HPDE6-E6E7 (cell line): Measurements from ENCODE around the gene SLC39A12.
"Not testable (repeated sequence)": the region's sequence is repeated elsewhere in the genome, so short reads cannot be mapped to it uniquely, and the experiment has no call there.

ENCODE experiments used
- DNase-seq: peaks from one replicate; pipeline ENCODE4 v3.0.0; 2011; ENCODE audit warnings: missing footprints; ENCODE audit errors: extremely low spot score

Gene SLC39A12

DNA sequence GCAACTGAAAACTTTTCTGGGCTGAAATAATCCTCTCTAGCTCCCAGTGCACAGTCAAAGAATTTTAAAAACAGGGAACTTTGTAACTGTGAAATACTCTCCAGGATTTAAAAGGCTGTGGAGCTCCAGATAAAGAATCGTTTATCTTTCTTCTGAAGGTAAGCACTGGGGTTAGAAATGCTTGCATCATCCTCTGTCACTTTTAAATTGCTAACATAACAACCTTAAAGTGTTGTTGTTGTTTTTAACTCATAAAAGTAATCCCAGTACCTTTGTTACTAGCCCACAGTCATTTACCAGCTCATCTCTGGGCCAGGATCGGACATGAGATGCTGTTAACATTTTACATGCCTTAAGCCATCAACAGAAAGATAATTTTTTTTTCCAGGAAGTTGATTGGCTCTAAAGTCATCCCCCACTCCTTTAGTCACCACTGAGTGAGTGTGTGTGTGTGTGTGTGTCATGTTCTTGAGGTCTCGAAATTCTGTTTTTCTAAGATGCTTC, at the start of gene SLC39A12:
Gene SLC39A12 (plus strand): TSS at position 51 of the 504 bp plus-strand sequence. CDS start 1,359 bp downstream, outside the sequence.
- no peak for DNase-seq

DNA sequence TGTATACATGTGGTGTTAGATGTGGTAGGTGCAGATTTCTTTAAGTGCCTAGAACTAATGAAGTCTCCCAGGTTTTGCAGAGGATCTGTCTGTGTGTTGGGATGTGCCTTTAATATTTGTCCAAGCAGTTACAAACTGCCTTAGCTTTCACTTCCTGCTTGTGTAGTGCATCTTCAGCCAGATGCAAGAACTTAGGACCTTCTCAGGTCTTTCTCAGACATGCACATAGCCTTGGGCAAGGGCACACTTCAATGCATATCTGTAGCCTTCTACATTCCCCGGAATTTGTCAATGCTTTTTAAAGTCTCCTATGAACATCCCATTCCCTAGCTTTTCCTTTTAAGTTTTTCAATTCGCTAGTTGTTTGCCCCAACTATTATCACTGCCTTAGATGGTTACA, 47.2 kb upstream of the SLC39A12 start:
- no peak for DNase-seq

DNA sequence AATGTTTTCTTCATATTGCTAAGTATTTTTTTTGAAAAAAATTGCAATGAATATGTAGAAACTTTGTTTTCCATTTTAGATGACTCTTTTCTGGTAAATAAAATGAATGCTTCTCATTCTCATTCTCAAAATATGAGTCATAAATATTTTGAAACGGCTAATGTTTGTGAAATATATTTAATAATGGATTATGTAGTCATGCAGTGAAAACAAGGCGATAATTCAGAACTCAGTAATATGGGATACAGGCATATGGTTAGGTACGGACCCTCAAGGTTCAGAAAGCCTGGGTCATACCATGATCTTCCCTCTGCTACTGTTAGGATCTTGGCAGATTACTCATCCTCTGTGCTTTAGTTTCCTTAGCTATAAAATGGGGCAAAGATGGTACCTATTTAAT, 46.2 kb upstream of the SLC39A12 start:
- DNase-seq: no peak

DNA sequence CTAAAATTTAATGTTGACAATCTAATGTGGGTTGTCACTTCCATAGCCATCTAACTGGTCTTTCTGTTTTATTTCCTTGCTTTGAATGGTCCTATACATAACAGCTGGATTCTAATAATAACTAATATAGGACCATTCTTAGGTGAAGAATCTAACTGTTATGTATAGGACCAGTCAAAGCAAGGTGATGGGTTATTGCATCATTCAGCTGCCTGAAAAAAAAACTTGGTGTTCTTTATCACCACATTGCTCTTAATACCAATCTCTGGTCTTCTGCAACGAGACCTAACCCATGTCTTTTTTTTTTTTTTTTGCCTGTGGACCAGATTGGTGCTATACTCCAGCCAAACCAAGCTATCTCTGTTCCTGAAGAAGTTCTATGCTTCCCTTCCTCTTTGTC, 45.7 kb upstream of the SLC39A12 start:
- DNase-seq: no peak

DNA sequence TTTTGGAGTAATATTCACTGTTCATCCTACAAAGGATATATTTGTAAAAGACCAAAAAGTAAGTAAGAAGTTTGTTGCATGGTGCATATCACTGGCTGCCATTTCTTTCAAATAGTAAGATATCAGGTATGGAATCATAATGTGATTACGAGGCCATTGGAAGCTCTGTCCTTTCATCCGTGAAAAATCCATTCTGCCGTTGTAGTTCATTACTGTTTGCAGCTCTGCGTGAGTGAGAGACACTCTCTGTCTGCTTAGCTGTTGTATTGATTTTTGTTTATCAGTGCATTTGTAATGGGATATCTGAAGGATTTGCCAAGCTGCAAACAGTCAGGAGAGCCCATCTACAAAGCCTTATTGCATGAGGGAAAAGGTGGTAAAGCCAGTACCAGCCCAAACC, 44.1 kb upstream of the SLC39A12 start:
- DNase-seq: no peak

DNA sequence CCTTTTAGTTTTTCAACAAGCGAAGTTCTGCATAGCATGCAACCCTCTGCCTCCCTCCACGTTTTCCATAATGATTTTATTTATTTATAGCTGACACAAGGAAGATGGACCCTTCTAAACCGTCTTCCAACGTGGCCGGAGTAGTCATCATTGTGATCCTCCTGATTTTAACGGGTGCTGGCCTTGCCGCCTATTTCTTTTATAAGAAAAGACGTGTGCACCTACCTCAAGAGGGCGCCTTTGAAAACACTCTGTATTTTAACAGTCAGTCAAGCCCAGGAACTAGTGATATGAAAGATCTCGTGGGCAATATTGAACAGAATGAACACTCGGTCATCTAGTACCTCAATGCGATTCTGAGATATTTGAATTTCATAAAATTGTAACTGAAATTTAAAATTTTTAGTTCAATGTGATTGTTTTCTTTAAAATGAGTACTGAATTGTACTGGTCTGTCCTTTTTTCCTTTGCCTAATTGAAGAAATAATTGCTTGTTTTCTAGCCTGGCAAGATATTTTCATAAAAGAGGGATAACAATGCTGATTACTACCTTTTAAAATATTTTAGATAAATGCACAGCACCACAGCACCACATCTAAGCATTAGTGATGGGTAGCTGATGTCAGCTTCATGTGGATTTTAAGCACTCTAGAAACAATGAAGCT, 41.5 kb upstream of the SLC39A12 start:
- peak; percentile 2 for DNase-seq

DNA sequence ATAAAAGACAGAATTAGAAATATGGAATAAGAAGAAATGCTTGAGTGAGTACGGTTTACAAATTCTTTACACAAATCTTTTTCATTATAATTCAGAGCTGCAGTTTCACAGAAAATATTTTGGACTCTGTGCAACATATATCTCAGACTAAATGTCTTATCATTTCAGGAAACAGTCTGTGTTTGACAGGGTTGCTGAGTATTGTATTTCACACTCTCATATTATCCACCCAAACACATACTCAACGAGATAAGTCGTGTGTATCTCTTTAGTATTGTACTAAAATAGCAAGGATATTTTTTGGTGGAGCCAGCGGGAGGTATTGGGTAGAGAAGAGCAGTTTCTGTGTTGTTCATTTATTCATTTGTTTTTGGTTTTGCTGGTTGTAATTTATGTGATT, 39.0 kb upstream of the SLC39A12 start:
- DNase-seq: no peak

DNA sequence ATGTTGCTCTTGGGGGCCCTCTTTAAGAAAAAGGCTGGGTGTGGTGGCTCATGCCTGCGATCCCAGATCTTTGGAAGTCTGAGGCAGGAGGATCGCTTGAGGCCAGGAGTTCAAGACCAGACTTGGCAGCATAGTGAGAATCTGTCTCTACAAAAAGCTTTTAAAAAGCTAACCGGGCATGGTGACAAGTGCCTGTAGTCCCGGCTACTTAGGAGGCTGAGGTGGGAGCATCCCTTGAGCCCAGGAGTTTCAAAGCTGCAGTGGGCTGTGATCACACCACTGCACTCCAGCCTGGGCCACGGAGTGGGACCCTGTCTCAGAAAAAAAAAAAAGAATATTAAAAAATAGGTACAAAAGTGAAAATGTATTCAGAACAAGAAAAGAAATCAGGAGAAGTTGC, 38.1 kb upstream of the SLC39A12 start:
- DNase-seq: no peak

DNA sequence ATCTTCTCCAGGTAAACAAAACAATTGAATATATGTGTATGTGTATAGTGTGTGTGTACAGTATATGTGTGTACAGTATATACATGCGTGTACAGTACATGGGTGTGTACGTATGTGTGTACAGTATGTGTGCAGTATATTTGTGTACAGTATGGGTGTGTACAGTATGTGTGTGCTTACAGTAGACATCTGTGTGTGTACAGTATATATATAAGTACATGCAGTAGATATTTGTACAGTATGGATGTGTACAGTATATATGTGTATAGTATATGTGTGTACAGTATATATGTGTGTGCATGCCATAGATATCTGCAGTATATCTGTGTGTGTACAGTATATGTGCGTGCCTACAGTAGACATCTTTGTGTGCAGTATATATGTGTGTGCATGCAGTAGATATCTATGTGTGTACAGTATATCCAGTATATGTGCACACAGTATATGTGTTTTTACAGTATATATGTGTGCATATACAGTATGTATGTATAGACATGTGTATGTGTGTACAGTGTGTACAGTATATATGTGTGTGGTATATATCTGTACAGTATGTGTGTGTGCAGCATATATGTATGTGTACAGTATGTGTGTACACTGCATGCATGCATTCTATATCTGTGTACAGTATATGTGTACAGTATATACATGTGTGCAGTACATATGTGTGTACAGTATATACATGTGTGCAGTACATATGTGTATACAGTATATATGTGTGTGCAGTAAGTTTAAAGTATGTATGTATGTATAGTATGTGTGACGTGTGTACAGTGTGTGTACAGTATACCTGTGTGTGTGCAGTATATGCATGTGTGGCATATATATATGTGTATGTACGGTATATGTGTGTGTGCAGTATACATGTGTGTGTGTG, 37.3 kb upstream of the SLC39A12 start:
- no peak for DNase-seq

DNA sequence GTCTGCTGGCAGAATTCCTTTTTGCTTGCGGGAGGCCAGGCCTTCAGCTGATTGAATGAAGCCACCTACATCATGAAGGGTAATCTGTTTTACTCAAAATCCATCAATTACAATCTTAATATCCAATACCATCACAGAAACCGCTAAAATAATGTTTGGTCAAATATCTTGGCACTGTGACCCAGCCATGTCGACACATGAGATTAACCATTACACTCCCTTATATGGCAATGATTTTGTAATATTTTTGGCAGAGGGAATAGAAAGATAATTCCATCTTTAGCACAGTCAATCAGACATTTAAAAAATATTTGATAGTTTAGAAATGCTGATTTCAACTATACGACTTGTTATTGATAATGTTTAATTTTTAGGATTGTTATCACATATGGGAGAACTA, 36.5 kb upstream of the SLC39A12 start:
- DNase-seq: no peak

DNA sequence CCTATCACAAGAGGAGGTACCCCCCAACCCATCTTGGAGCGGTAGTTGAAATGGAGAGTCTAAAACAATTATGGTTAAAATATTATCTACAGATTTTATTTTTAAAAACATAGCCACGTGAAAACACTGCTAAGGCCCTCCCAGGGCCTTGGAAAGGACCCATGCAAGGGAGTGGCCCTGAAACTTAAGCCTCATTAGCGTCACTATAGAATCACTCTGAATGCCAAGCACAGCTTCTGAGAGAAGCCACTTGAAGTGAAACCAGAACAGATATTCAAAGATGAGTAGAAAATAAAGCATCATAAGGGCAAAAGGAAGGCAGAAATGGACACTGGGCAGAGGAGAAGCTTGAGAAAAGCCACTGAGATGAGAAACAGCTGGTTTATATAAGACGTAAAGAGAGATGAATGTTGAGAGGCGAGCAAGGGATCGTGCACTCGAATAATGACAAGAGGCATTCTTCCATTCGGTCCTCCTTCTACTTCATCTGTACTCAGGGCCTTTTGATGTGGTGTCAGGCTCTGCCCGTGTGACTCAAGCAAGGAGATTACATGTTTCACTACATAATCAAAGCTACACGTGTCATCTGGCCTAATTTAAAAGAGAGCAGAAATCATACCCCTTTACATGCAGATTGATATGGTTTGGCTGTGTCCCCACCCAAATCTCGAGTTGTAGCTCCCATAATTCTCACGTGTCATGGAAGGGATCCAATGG, 33.4 kb upstream of the SLC39A12 start:
- no peak for DNase-seq

DNA sequence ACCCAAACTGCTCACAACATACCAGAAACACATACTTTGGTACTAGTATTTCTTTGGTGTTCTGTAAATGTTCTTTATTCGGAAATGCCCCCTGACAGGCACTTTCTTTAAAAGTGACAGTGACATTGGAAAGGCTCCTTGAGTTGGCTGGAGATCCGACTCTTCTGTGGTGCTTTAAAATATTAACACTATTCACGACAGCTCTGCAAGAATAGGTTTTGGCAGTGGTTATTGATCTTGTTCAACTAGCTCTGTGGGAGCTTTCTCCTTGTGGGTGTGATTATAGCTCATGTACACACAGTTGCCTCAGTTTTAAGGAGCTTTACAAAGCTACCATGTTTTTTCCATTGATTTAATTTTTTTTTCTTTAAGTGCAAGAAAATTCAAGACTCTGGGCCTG, 30.3 kb upstream of the SLC39A12 start:
- DNase-seq: no peak

DNA sequence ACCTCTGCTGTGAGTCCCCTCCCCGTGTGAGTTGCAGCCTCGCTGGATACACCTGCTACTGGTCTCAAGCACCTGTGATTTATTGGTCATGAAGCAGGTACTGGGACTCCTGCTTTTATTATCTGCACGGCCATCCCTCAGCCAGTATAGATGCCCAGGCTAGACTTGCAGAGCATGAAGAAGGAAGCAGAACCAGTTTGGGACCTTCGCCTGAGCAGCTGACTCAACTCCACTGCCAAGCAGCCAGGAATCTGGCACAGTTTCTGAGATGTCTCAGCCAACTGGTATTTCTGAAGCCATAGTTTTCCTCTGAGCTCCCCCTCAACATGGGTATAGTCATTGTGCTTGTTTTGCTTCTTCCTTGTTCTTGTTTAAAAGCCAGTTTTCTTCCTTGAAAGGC, 28.0 kb upstream of the SLC39A12 start:
- DNase-seq: peak; percentile 44

DNA sequence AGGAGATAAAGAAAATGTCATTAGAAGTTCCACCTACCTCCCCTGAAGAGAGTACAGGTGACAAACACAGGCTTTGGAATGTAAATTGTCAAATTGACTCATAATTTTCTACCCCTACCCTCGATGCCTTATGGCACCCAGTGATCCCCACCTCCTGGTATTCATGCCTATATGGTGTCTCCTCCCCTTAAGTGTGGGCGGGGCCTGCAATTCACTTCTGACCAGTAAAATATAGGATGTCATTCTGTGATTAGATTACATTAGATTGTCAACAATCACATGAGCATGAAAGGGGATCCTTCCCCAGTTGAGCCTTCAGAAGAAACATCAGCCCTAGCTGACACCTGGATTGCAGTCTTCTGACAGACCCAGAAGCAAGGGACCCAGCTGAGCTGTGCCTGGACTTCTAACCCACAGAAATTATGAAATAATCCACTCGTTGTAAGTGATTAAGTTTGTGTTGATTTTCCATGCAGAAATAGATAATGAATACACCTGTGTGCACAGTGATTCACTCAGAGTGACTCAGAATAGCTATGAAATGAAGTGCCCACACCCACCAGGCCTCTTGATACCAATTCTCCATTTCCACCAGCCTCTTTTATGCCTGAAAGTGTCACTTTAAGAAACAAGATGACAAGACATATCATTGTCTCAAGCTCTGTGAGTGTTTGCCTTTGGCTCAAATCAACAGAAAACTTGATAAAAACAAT, 8.5 kb upstream of the SLC39A12 start:
- DNase-seq: no peak

DNA sequence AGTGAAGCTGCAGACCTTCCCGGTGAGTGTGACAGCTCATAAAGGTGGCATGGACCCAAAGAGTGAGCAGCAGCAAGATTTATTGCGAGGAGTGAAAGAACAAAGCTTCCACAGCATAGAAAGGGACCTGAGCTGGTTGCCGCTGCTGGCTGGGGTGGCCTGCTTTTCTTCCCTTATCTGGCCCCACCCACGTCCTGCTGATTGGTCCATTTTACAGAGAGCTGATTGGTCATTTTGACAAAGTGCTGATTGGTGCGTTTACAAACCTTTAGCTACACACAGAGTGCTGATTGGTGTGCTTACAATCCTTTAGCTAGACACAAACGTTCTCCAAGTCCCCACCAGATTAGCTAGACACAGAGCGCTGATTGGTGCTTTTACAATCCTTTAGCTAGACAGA, 1.4 kb upstream of the SLC39A12 start:
- DNase-seq: not testable (repeated sequence)

DNA sequence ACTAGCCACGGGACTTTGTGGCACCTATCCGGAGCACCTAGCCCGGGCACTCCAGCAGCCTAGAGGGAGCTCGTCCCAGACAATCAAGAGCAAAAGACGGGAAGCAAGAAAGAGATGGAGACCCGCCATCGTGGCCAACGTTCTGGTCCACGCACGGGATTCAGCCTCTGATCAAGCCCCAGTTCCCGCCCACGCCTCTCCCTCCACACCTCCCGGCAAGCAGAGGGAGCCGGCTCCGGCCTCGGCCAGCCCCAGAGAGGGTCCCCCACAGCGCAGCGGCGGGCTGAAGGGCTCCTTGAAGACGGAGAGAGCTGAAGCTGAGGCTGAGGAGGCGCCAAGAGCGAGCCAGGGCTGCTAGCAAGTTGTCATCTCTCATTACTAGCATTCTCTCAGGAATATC, 992 bp upstream of the SLC39A12 start:
- DNase-seq: no peak

DNA sequence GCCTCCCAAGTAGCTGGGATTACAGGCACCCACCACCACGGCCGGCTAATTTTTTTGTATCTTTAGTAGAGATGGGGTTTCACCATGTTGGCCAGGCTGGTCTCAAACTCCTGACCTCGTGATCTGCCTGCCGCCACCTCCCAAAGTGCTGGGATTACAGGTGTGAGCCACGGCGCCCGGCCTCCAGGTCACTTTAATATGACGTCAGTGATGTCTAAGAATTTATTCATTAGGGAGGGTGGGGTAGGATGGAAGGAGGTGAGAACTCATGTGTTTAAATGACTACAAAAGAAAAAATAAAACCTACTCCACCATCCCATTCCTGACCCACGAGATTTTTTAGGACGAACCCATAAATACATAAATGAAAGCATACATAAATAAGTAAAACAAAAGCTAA, 2.7 kb downstream of the SLC39A12 start:
- DNase-seq: not testable (repeated sequence)

DNA sequence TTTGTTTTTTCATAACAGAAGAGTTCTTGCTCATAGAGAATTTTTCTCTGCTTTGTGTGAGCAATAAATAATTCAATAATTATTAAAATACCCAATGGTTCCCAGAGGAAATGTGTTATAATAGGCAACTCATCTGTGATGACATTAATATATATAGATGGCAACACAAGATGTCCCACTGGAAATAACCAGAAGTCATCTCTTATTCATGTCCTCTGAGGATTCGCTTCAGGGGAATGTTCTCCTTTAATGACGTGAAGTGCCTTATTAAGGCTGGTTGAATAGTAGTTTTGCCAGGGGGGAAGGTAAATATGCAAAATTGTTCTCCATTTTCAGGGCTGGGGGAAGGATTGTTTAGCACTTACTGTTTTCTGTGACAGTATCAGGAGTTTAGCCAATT, 3.1 kb downstream of the SLC39A12 start:
- no peak for DNase-seq

DNA sequence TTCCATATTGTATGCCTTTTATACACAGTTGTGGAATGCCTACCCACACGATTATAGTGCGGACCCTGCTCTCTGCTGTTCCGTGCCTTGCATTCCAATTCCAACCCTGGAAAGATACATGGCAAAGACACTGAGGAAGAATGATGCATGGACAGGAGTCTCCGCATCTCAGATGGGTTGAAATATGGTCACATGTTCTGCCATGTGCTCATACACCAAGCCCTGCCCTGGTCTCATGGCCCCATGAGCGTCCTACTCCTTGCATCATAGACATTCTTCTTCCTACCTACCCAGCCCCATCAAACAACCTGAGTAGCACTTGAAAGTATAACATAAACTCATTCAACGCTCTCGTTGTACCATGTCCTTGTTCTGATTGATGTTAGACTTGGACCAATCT, 6.3 kb downstream of the SLC39A12 start:
- DNase-seq: no peak

DNA sequence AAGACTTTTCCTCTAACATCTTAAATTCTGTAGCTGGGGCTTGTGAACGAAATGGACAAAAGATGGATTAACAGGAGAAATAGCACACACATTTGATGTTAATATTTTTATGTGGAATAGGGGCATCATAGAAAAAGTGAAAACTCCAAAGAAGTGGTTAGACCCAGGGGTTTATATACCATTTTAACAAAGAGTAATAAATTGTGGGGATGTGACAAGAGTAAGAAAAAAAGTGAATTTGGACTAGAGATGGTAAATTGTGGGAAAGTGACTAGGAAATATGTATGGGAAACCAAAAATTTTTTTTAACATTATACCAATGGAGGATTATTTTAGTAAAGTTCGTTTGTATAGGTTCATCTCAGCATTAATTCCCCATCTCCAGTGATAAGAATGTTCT, 8.2 kb downstream of the SLC39A12 start:
- DNase-seq: no peak

DNA sequence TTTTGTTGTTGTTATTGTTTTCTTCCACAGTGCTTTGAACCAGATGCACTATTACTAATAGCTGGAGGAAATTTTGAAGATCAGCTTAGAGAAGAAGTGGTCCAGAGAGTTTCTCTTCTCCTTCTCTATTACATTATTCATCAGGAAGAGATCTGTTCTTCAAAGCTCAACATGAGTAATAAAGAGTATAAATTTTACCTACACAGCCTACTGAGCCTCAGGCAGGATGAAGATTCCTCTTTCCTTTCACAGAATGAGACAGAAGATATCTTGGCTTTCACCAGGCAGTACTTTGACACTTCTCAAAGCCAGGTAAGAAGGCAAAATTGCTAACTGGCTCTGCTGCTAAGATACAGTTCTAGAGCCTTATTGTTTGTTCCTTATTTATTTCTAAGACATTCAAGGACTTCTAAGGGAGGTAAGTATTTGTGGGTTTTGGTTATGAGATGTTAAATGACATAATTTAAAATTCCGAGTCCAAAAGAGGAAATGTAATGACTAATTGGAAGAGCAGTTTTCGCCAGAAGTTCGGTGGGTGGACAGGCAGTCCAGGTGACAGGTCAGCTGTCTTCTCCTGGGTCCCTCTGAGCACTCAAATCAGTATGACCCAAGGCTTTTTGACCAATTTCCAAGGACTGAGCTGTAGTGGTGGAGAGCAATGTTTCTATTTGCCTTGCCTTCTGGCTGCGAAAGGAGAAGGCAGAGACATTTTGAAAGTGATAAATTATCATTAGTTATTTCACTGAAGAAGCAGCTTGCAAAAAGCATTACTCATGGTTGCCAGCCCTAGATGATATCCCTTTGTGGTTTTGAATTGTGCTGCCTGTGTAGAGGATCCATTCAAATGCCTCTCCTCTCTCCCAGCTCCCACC, 10.1 kb downstream of the SLC39A12 start:
- DNase-seq: no peak
